Measurements from ENCODE around the gene TBL3.

GRCh38 chr16:2025878-2026460 is 54.1 kb downstream of the TBL3 start:
- TF ChIP-seq BACH2 (CRISPR knock-in tag; IDR thresholded peaks at IDR 0.05; ENCODE audit: borderline replicate concordance), result no peak
- no peak for TF ChIP-seq RARB (CRISPR knock-in tag; IDR thresholded peaks at IDR 0.05)
- TF ChIP-seq, protein P1, sequence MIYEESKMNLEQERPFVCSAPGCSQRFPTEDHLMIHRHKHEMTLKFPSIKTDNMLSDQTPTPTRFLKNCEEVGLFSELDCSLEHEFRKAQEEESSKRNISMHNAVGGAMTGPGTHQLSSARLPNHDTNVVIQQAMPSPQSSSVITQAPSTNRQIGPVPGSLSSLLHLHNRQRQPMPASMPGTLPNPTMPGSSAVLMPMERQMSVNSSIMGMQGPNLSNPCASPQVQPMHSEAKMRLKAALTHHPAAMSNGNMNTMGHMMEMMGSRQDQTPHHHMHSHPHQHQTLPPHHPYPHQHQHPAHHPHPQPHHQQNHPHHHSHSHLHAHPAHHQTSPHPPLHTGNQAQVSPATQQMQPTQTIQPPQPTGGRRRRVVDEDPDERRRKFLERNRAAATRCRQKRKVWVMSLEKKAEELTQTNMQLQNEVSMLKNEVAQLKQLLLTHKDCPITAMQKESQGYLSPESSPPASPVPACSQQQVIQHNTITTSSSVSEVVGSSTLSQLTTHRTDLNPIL (CRISPR knock-in tag; IDR thresholded peaks at IDR 0.05; ENCODE audit: low read depth), result no peak
- TF ChIP-seq, protein P2, sequence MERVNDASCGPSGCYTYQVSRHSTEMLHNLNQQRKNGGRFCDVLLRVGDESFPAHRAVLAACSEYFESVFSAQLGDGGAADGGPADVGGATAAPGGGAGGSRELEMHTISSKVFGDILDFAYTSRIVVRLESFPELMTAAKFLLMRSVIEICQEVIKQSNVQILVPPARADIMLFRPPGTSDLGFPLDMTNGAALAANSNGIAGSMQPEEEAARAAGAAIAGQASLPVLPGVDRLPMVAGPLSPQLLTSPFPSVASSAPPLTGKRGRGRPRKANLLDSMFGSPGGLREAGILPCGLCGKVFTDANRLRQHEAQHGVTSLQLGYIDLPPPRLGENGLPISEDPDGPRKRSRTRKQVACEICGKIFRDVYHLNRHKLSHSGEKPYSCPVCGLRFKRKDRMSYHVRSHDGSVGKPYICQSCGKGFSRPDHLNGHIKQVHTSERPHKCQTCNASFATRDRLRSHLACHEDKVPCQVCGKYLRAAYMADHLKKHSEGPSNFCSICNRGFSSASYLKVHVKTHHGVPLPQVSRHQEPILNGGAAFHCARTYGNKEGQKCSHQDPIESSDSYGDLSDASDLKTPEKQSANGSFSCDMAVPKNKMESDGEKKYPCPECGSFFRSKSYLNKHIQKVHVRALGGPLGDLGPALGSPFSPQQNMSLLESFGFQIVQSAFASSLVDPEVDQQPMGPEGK (CRISPR knock-in tag; IDR thresholded peaks at IDR 0.05; ENCODE audit: borderline replicate concordance), result no peak
- no peak for TF ChIP-seq ZNF565 (CRISPR knock-in tag; conservative IDR thresholded peaks at IDR 0.05; ENCODE audit: low read depth)
- TF ChIP-seq PPARA (CRISPR knock-in tag; IDR thresholded peaks at IDR 0.05; ENCODE audit: borderline replicate concordance), result no peak
- TF ChIP-seq ZFP30 (CRISPR knock-in tag; IDR thresholded peaks at IDR 0.05), result no peak
- TF ChIP-seq CSDC2 (CRISPR knock-in tag; IDR thresholded peaks at IDR 0.05), result no peak
- TF ChIP-seq GLIS3 (CRISPR knock-in tag; IDR thresholded peaks at IDR 0.05), result no peak
- TF ChIP-seq, protein P3, sequence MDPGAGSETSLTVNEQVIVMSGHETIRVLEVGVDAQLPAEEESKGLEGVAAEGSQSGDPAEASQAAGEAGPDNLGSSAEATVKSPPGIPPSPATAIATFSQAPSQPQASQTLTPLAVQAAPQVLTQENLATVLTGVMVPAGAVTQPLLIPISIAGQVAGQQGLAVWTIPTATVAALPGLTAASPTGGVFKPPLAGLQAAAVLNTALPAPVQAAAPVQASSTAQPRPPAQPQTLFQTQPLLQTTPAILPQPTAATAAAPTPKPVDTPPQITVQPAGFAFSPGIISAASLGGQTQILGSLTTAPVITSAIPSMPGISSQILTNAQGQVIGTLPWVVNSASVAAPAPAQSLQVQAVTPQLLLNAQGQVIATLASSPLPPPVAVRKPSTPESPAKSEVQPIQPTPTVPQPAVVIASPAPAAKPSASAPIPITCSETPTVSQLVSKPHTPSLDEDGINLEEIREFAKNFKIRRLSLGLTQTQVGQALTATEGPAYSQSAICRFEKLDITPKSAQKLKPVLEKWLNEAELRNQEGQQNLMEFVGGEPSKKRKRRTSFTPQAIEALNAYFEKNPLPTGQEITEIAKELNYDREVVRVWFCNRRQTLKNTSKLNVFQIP (CRISPR knock-in tag; IDR thresholded peaks at IDR 0.05; ENCODE audit: borderline replicate concordance, low read depth), result no peak
- TF ChIP-seq SNAI2 (CRISPR knock-in tag; IDR thresholded peaks at IDR 0.05), result no peak
- TF ChIP-seq ARNTL (CRISPR knock-in tag; IDR thresholded peaks at IDR 0.05; ENCODE audit: borderline replicate concordance, low read depth), result no peak
- TF ChIP-seq ZNF8 (CRISPR knock-in tag; IDR thresholded peaks at IDR 0.05), result no peak

Data from SK-N-SH treated with all-trans-retinoic acid at 6 μM for 48 hours (cell line).